ENCODE measurements around the gene POU2AF2.
"Not testable (repeated sequence)": the region's sequence is repeated elsewhere in the genome, so short reads cannot be mapped to it uniquely, and the experiment has no call there.

Gene POU2AF2, protein sequence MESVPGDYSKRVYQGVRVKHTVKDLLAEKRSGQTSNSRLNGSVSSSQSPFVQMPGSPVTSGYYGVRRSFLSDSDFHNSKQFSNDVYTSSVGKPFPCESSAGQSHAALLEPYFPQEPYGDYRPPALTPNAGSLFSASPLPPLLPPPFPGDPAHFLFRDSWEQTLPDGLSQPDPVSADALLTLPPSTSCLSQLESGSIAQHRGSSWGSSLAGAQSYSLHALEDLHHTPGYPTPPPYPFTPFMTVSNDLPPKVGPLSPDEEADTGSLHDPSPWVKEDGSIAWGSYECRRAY

DNA sequence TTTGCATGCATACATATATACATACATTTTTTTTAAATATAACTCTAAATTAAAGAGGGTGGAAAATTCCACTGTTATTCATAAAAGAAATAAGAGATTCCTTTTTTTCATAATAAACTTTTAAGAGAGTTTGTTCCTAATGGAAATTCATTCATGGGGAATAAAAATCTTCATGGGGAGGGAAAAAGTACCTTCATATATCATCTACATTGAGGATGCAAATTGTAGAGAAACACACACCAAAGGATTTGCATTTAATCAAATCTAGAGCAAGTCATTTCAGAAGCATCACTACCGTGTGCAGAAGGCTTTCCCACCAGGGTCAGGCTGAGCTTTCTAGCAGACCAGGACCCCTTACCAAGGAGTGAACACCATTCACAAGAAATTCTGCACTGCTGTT, at the start of gene POU2AF2:
Gene POU2AF2, plus strand, starts transcription at position 301 of the 400 bp plus-strand sequence. CDS start 129 bp downstream, outside the sequence.
- no peak for DNase-seq

DNA sequence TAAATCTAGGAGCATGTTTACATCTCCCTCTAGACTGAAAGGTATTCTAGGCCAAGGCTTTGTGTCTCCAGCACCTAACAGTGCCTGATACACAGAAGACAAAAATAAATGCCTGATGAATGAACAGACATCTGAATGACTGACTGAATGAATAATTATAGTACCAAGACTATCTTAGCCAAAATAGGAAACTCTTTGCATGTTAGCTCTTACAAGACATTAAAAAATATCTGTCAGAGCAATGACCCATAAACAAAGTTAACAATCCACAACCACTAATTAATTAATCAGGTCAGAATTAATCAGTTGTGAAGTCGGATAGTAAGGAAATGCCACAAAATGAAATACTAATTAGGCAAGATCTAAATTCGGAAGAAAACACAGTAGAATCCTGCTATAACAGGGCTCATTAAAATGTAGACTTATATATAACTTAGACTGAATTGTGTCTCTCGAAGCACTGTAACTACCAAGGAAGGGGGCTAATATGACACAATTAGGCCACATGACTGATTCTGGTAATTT, 45.5 kb upstream of the POU2AF2 start:
- no peak for DNase-seq

DNA sequence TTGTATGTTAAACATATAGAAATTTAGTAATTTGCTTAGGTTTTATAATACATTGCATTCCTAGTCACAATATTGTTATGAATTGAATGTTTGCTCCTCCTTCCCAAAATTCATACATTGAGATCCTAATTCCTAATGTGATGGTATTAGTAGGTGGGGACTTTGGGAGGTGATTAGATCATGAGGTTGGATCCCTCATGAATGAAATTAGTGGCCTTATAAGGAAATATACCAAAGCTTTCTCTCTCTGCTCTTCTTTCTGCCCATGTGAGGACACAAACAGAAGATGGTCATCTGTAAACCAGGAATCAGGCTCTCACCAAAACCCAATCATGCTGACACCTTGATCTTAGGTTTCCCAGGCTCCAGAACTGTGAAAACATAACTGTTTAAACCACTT, 41.3 kb upstream of the POU2AF2 start:
- DNase-seq, result no peak

DNA sequence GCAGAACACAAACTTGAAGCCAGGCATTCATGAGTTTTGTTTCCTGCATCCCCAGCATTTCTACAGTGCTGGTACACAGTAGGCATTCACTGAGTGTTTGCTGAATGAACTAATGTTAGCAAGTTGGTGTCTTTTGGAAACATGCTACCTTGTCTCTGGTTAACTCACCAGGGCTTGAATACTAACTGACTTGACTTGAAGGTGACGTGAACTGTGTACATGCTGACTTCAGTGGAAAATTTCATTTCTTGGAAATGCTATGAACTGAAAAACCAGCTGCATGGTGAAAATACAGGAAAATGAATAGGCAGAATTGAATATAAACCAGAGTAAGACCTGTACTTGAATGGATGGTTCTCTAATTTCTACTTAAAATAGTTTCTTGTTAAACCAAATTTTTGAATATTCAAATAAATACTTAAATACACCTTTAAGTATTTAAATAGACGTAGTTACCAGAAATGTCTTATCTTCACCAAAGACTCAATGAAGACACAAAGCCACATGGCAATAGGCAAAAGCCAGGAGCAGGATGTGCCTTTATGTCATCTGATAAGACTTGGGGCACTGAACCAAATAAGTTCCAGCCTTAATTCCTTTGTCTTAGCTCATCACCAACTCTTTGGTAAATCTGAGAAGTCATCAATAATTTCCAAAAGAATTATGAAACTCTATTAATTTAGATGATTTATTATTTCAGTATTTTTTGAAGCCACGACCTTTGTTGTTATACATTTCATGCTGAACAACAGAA, 39.7 kb upstream of the POU2AF2 start:
- DNase-seq, result no peak

DNA sequence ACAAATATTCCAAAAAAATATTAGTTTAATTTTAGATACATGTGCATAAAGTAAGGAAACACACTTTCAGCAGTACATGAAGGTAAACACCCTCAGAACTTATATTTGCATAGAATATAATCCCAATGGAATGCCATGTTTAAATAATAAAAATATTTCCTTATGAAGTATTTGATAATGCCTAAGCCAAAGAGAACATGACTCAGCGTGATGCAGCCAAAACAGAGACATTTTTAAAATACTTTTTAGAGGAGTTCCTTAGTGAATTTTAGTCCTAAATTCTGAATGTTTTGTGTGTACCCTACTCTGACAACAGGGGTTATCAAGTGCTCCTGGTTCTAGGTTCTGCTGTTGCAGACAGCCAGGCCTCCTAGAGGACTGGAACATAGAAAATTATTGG, 39.1 kb upstream of the POU2AF2 start:
- no peak for DNase-seq

DNA sequence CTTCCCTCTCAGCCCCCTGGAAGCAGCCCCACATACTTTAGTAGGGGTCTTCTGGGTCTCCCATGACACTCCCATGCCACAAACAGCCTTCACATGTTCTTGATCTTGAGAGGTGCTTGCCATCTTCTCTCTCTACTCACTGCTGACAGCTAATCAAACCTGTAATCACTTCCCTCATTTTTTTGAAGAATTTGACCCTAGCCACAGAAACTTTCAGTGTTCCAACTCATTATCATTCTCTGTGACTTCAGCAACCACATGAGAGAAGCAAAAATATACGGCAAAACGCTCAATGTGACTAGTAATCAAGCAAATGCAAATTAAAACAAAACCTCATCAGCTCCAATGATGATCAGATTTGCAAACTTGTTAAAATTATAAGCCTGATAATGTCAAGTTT, 38.3 kb upstream of the POU2AF2 start:
- no peak for DNase-seq

DNA sequence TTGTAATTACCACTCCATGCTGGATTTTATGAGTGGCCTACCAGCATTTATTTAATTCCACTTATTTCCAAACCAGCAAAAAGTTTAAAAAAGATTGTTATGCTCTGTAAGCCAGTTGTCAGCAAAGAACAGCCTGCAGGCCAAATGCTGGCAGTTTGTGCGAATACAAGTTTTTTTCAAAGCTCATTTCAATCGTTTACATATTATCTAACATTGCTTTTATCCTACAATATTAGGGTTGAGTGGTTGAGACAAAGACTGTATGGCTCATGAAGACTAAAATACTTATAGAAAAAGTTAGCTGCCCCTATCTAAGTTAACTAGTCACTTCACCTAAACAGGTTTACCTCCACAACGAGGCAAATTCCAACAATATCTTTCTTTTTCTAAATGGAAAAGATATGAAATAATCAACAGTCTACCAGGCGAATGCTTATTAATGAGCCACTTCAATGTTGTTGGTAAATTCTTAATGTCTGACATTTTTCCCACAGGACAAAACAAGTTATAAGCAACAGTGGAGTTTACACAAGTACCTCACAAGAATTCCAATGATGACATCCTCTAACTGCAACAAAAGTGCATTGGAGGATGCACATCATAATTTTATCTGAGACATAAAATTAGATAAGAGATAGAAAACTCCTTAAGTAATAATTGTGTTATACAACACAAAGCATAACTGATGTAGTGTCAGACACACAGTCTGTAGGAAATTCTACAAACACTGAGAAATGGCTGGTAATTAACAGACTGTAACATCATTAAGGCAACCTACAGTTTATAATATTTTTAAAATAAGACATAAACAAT, 35.8 kb upstream of the POU2AF2 start:
- DNase-seq, result no peak

DNA sequence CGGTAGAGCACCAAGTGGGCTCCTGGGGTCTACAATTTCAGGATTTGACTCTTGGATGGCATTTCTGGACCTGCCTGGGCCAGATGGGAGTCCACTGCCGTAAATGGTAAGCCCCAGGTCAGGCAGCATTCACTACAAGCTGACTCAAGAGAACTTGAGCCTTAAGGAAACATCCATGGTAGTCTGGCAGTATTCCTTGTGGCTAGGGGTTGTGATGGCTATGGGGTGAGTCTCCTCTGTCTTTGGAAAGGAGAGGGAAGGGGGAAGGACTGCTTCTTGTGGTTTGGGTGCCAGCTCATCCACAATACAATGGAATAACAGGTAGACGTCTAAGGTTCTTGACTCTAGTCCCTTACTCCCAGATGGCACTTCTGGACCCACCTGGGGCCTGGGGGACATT, 32.3 kb upstream of the POU2AF2 start:
- no peak for DNase-seq

DNA sequence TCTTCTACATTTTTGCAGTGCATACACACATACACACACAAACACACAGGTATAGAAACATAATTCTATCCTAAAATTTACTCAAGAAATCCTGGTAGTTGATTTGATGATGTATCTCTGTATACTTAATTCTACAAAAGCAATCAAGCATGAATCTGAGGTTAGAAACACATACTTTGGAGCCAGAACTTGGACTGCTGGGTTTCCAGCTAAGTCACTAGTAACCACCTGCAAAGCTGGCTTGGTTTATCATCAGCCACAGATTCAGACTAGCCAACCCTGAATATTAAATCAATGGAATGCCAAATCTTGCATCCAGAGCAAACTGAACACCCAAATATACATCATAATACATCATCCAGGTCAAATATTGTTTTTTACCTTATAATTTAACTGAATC, 24.8 kb upstream of the POU2AF2 start:
- no peak for DNase-seq

DNA sequence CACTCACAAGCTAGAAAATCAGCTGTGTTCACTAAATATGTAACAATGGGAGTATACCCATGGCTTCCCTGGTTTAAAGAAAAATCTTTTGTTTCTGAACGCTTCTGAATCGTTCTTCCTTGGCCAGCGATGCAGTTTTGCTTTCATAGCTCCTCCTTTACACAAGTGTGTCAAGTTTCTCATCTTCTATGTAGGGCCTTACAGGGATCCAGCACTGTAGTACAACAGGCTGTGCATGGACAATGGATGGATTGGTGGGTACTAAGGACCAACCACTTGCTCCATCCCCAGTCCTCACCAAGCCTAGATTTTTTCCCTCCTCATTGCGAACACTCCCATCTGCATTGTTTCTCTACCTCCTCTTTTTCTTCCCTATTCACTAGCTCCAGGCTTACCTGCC, 24.3 kb upstream of the POU2AF2 start:
- no peak for DNase-seq

DNA sequence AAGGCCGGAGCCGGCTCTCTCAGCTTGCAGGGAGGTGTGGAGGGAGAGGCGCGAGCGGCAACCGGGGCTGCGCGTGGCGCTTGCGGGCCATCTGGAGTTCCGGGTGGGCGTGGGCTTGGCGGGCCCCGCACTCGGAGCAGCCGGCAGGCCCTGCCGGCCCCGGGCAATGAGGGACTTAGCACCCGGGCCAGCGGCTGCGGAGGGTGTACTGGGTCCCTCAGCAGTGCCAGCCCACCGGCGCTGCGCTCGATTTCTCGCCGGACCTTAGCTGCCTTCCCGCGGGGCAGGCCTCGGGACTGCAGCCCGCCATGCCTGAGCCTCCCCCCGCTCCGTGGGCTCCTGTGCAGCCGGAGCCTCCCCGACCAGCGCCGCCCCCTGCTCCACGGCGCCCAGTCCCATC, 23.6 kb upstream of the POU2AF2 start:
- DNase-seq, result not testable (repeated sequence)

DNA sequence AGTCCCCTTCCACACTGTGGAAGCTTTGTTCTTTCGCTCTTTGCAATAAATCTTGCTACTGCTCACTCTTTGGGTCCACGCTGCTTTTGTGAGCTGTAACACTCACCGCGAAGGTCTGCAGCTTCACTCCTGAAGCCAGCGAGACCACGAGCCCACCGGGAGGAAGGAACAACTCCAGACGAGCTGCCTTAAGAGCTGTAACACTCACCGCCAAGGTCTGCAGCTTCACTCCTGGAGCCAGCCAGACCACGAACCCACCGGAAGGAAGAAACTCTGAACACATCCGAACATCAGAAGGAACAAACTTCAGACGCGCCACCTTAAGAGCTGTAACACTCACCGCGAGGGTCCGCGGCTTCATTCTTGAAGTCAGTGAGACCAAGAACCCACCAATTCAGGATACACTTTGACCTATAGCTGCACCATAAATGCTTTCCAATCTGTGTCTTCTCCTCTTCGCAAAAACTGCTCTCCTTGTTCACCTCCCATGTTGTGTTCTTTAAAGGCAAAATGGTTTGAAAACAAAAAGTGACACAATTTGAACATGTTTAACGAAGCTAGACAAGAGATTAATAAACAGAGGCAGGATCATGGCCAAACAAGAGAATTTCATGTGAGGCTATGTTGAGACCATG, 22.6 kb upstream of the POU2AF2 start:
- DNase-seq, result peak; percentile 43

DNA sequence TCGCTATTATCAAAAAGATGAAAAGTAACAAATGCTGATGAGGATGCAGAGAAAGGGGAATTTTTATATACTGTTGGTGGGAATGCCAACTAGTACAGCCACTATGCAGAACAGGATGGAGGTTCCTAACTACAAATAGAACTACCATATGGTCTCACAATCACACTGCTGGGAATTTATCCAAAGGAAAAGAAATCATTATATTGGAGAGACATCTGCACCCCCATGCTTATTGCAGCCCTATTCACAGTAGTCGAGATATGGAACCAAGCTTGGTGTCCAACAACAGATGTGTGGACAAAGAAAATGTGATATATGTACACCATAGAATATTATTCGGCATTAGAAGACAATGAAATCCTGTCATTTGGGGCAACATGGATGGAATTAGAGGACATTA, 19.6 kb upstream of the POU2AF2 start:
- DNase-seq, result no peak

DNA sequence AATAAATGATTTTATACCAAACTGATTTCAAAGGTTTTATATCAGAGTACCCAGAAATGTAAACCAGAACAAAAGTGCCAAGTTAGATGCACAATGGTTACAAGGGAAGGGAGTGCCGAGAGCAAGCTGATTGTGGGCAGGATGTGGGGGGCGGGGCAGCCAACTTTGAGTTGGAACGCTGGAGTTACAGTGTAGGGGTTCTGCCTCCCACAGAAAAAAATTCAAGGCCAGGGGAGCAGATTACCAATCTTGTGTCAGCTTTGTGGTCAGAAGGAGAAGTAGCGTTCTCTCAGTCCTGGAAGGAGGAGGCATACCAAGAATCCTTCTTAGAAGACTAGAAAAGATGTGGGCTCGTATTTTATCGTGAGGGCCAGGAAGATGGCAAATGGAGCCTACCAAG, 15.9 kb upstream of the POU2AF2 start:
- peak; percentile 14 for DNase-seq

DNA sequence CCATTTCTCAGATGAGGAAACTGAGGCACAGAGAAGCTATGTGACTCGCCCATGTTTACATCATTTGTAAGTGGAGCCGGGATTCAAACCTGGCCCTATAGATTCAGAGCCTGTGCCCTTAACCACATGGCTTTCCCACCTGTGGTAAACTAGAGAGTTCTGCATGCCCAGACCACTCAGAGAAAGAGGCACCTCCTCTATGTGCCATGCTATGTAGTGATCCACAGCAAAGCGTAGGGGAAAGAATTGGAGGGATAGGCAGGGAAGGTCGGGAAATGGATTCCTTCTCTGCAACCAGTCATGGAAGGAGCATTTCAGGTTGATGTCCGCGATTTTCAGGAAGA, 15.4 kb upstream of the POU2AF2 start:
- no peak for DNase-seq

DNA sequence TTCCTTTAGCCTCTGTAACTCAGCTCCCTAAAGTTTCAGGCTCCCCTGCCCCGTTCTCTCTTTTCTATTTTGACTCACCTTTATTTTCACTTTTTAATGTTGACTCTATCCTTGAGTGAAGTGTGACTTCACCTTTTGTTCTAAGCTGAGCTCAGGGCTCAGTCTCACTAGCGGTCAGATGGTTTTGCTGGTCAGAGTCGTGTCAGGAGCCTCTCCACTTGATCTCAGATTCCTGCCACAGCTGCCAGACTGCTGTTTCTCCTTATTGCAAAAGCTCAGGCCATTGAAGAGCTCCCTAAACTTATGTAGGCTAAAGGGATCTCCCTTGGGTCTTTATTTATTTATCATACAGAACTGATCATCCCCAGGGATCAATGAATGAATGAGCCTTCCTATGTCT, 13.7 kb upstream of the POU2AF2 start:
- no peak for DNase-seq

DNA sequence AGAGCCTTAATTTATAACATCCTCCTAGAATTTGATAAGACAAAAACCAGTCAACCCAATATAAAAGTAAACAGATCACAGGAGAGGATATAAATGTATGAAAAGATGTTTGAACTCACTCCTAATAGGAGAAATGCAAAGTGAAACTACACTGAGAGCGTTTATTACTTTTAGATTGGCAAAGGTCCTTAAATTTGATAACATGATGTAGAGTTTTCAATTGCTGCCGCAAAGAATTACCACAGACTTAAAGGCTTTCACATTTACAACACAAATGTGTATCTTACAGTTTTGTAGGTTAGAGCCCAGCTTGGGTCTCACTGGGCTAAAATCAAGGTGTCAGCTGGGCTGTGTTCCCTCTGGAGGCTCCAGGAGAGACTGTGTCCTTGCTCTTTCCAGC, 9.1 kb upstream of the POU2AF2 start:
- no peak for DNase-seq

DNA sequence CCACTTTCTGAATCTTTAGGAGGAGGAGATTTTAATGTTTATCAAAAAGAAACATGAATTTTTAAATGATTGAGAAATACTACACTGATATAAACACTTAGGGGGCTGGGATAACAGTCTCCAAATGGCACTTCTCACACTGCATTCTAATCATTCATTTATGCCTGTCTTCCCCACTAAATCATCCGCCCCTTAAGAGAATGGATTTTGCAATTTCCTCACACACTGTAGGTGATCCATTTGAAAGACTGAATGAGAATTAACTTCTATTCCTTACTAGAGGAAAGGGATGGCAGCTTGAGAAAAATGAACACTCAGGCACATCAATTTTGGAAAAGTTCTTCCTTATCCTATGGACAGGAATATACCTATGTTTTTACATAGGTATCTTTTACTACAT, 7.6 kb upstream of the POU2AF2 start:
- DNase-seq, result no peak

DNA sequence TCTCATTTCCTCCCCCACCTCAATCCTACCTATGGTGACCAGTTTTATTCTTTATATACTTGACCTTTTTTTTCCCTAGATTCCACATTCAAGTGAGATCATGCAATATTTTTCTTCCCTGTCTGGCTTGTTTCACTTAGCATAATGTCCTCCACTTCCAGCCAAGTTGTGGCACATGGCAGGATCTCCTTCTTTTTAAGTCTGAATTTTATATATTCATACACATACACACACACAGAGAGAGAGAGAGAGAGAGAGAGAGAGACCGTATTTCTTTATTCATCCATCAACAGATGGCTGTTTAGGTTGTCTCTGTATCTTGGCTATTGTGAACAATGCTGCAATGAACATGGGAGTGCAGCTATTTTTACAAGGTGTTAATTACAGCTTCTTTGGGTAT, 1.4 kb downstream of the POU2AF2 start:
- DNase-seq, result no peak

DNA sequence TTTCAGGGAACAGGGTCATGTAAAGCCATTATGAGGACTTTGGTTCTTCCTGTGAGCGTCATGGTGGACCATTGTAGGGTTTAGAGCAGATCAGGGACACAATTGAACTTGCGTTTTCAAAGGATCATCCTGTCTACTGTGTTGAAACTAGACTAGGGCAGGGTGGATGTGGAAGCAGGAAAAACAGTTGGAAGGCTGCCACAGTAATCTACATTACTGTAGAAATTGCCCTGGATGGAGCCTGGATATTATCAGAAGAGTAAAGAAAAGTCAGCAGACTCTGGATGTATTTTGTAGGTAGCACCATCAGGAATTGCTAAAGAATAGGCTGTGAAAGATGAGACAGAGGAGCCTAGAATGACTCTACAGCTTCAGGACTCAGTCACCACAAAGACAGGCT, 5.4 kb downstream of the POU2AF2 start:
- DNase-seq, result no peak

DNA sequence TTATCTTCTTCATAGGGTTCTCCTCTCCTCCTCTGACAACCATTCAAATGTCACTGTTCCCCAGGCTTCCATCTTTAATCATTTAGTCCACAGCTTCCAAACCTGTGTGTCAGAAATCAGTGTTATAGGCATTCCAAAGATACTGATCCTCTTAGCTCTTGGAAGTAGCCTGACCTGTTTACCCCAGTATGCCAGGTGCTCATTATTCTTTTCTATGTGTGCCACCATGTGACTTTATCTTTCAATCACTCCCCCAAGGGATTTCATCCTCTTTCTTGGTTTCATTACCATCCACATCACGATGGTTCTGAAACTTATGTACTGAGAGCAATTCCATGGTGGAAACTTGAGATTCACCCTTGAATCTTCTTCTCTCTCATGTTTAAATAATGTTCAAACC, 7.6 kb downstream of the POU2AF2 start:
- no peak for DNase-seq

DNA sequence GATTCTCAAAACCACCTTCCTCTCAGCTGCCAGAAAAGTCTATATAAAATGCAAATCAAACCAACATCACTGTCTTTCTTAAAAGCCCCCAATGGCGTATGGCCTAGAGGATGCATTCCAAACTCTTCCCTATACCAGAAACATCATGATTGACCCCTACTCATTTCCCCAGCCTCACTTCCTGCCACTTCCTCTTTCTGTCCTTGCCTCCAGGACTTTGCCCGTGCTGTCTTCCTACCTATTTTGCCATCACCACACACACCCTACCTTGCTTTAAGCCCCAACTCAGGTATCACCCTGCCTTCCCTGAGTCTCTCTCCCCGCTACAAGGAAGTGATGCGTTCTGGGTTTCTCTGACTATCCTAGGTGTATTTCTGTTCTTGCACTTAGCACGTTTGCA, 8.1 kb downstream of the POU2AF2 start:
- DNase-seq, result no peak

DNA sequence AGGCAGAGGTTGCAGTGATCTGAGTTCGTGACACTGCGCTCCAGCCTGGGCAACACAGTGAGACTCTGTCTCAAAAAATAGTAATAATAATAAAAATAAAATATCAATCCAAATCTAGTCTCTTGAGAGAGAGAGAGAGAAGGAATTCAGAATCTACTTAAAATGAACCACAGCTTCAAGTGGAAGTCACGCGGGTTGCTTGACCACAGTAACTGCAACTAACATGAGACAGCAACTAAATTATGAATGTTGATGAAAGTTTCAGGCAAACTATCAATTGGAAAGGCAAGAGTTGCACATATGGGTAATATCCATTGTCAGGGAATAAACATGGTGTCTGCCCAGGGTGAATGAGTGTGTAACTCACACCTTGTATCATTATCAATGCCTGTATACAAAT, 12.5 kb downstream of the POU2AF2 start:
- DNase-seq, result no peak
